HCT116 (cell line): ENCODE results near the gene CDH26. TPM values are rescaled to one million over a fixed set of nuclear protein-coding genes. Genes with fewer than 3 reads are reported as not detected.

Experiments used
- ATAC-seq: fragments of 200-7000 bp; cut with Tn5 transposase; 2 replicates; pipeline ENCODE4 v1.9.1; 2020; ENCODE audit warnings: mild to moderate bottlenecking, moderate library complexity
- BruUV-seq: library from RNA; stranded (reverse); fragments of 400-500 nt; replicated peaks from 2 replicates; lab custom pipeline; 2021; lab: Mats Ljungman, UMichigan
- CTCF ChIA-PET: fragments of 300-600 bp; sonication (Branson Sonifier 250); formaldehyde crosslinking; loops from one replicate; lab custom pipeline; 2021; ENCODE audit warnings: antibody characterized with exemption; lab: Charles Lee
- POLR2A ChIA-PET: fragments of 300-600, 350-600 bp; sonication (Branson Sonifier 250); formaldehyde crosslinking; loops from one replicate; lab custom pipeline; 2021; ENCODE audit warnings: antibody characterized with exemption; lab: Charles Lee
- RAD21 ChIA-PET, 2 experiments: fragments of 300-600 bp; sonication (Branson Sonifier 250); formaldehyde crosslinking; loops; one replicate each; lab custom pipeline; 2023; ENCODE audit warnings: low total read pairs in 2 of 2; ENCODE audit not compliant: uncharacterized antibody in 2 of 2, unreplicated experiment in 2 of 2, low non-redundant PET in 1 of 2; lab: Charles Lee
- DNase-seq: peaks from one replicate; pipeline ENCODE4 v3.0.0-alpha.2; 2010; ENCODE audit warnings: low read depth, low spot score
- H2AFZ ChIP-seq: fragments of 200-600 bp; shearing (Covaris generic), sonication (generic); 2 replicates; pipeline ENCODE4 v1.6.1; 2017; ENCODE audit warnings: low read depth, mixed run types, mixed read lengths, antibody characterized with exemption, low read length; ENCODE audit not compliant: poor library complexity, severe bottlenecking
- H3K27ac ChIP-seq: 2 replicates; pipeline ENCODE4 v1.5.1; 2012; ENCODE audit warnings: low read depth, low read length
- H3K27me3 ChIP-seq: fragments of 200-600 bp; sonication (generic); 2 replicates; pipeline ENCODE4 v1.6.1; 2016; ENCODE audit warnings: mixed run types, low read length, mixed read lengths; ENCODE audit not compliant: insufficient read depth
- H3K36me3 ChIP-seq, 2 experiments: fragments of 200-500 bp in 1 of 2; fragments of 200-600 bp in 1 of 2; sonication (Bioruptor generic) in 1 of 2; sonication (generic) in 1 of 2; 2 replicates each; pipeline versions ENCODE4 v1.5.1 to v1.6.1; 2014 to 2016; ENCODE audit warnings: low read length in 2 of 2, inconsistent platforms in 1 of 2, mixed read lengths in 1 of 2, mixed run types in 1 of 2; ENCODE audit not compliant: insufficient read depth in 2 of 2, control insufficient read depth in 1 of 2
- H3K4me1 ChIP-seq, 2 experiments: fragments of 200-600 bp in 1 of 2; sonication (generic) in 1 of 2; 2 replicates each; pipeline versions ENCODE4 v1.5.1 to v1.6.1; 2012 to 2017; ENCODE audit warnings: low read length in 2 of 2, inconsistent platforms in 1 of 2, mild to moderate bottlenecking in 1 of 2, mixed read lengths in 1 of 2, mixed run types in 1 of 2, moderate library complexity in 1 of 2; ENCODE audit not compliant: insufficient read depth in 2 of 2, control insufficient read depth in 1 of 2
- H3K4me2 ChIP-seq: fragments of 200-600 bp; sonication (generic); 2 replicates; pipeline ENCODE4 v1.6.1; 2017; ENCODE audit warnings: mixed run types, low read length, mixed read lengths
- H3K4me3 ChIP-seq, 2 experiments: fragments of 200-600 bp in 1 of 2; sonication (generic) in 1 of 2; replicated peaks in 1 of 2; 2 replicates each; pipeline ENCODE4 v1.5.1; 2011 to 2016; ENCODE audit warnings: low read length in 2 of 2, control low read depth in 1 of 2, low read depth in 1 of 2, mild to moderate bottlenecking in 1 of 2, mixed read lengths in 1 of 2, mixed run types in 1 of 2
- H3K79me2 ChIP-seq: fragments of 200-600 bp; sonication (generic); 2 replicates; pipeline ENCODE4 v1.6.1; 2017; ENCODE audit warnings: mild to moderate bottlenecking, mixed run types, low read length, moderate library complexity, mixed read lengths; ENCODE audit not compliant: insufficient read depth
- H3K9ac ChIP-seq: fragments of 200-600 bp; sonication (generic); 2 replicates; pipeline ENCODE4 v1.6.1; 2016; ENCODE audit warnings: low read length, mixed read lengths
- H3K9me2 ChIP-seq: fragments of 200-600 bp; sonication (generic), shearing (Covaris generic); 2 replicates; pipeline ENCODE4 v1.6.1; 2017; ENCODE audit warnings: mixed run types, mild to moderate bottlenecking, moderate library complexity; ENCODE audit not compliant: insufficient read depth
- H3K9me3 ChIP-seq, 2 experiments: fragments of 200-500 bp in 1 of 2; fragments of 200-600 bp in 1 of 2; sonication (Bioruptor generic) in 1 of 2; sonication (generic) in 1 of 2; 2 replicates each; pipeline ENCODE4 v1.6.1; 2014 to 2017; ENCODE audit warnings: low read length in 2 of 2, mixed read lengths in 2 of 2, inconsistent platforms in 1 of 2, low read depth in 1 of 2, mild to moderate bottlenecking in 1 of 2, mixed run types in 1 of 2, moderate library complexity in 1 of 2; ENCODE audit not compliant: control insufficient read depth in 1 of 2, insufficient read depth in 1 of 2
- H4K20me1 ChIP-seq: fragments of 200-600 bp; sonication (generic), shearing (Covaris generic); 2 replicates; pipeline ENCODE4 v1.6.1; 2017; ENCODE audit warnings: mixed run types, mild to moderate bottlenecking, moderate library complexity; ENCODE audit not compliant: insufficient read depth
- CBX3 ChIP-seq: IDR thresholded peaks from 2 replicates; pipeline ENCODE4 v1.6.1; 2012; ENCODE audit warnings: low read depth
- EGR1 ChIP-seq: IDR thresholded peaks from 2 replicates; pipeline ENCODE4 v1.6.1; 2012; ENCODE audit warnings: low read depth
- ELF1 ChIP-seq: IDR thresholded peaks from 2 replicates; pipeline ENCODE4 v1.6.1; 2012; ENCODE audit warnings: low read depth, borderline replicate concordance
- JUND ChIP-seq: IDR thresholded peaks from 2 replicates; pipeline ENCODE4 v1.6.1; 2012
- POLR2A ChIP-seq: IDR thresholded peaks from 2 replicates; pipeline ENCODE4 v1.7.0; 2011; ENCODE audit warnings: borderline replicate concordance; ENCODE audit not compliant: insufficient read depth, insufficient read length; ENCODE audit errors: extremely low read depth
- POLR2AphosphoS5 ChIP-seq: IDR thresholded peaks from 2 replicates; pipeline ENCODE4 v1.6.1; 2011; ENCODE audit warnings: mild to moderate bottlenecking, low read depth, low read length, moderate library complexity
- SIN3A ChIP-seq: IDR thresholded peaks from 2 replicates; pipeline ENCODE4 v1.6.1; 2012; ENCODE audit warnings: low read depth
- SP1 ChIP-seq: IDR thresholded peaks from 2 replicates; pipeline ENCODE4 v1.6.1; 2012; ENCODE audit warnings: low read depth
- SRF ChIP-seq: IDR thresholded peaks from 2 replicates; pipeline ENCODE4 v1.6.1; 2012; ENCODE audit warnings: low read depth
- ZBTB33 ChIP-seq: IDR thresholded peaks from 2 replicates; pipeline ENCODE4 v1.6.1; 2011; ENCODE audit warnings: mild to moderate bottlenecking, low read length, moderate library complexity; ENCODE audit not compliant: insufficient replicate concordance; ENCODE audit errors: extremely low read depth
- ZFX ChIP-seq: fragments of 450-650 bp; IDR thresholded peaks from 2 replicates; pipeline ENCODE4 v1.6.1; 2017
- ZNF274 ChIP-seq: fragments of 200-500 bp; sonication (Bioruptor generic); IDR thresholded peaks from 2 replicates; pipeline ENCODE4 v1.6.1; 2014; ENCODE audit warnings: mild to moderate bottlenecking, low read depth, low read length, inconsistent platforms
- intact Hi-C: fragments of 100-400 bp; cut with micrococcal nuclease; formaldehyde crosslinking; loops from 2 replicates; pipeline ENCODE4 v1.10.0; 2022
- total RNA-seq: library from RNA; stranded (reverse); gene quantifications from one replicate; pipeline ENCODE4 v1.2.1, GENCODE V29; 2021; ENCODE audit not compliant: unreplicated experiment
- TF ChIP-seq, protein P1 (sequence below), 3 experiments: fragments of 200-600 bp in 1 of 3; sonication (generic) in 1 of 3; IDR thresholded peaks in 2 of 3; conservative IDR thresholded peaks in 1 of 3; 2 replicates each; pipeline ENCODE4 v1.5.1; 2012 to 2017; ENCODE audit warnings: low read depth in 2 of 3, low read length in 2 of 3, antibody characterized with exemption in 1 of 3, borderline replicate concordance in 1 of 3, control low read depth in 1 of 3, mild to moderate bottlenecking in 1 of 3, mixed read lengths in 1 of 3, mixed run types in 1 of 3, moderate library complexity in 1 of 3; ENCODE audit not compliant: insufficient read depth in 1 of 3
- TF ChIP-seq, protein P2 (sequence below): IDR thresholded peaks from 2 replicates; pipeline ENCODE4 v1.6.1; 2012; ENCODE audit warnings: low read depth
- TF ChIP-seq, protein P3 (sequence below): IDR thresholded peaks from 2 replicates; pipeline ENCODE4 v1.6.1; 2012

CDH26 gene
- total RNA-seq, 1 experiment from 2014 or later, result 0.34 TPM

DNA sequence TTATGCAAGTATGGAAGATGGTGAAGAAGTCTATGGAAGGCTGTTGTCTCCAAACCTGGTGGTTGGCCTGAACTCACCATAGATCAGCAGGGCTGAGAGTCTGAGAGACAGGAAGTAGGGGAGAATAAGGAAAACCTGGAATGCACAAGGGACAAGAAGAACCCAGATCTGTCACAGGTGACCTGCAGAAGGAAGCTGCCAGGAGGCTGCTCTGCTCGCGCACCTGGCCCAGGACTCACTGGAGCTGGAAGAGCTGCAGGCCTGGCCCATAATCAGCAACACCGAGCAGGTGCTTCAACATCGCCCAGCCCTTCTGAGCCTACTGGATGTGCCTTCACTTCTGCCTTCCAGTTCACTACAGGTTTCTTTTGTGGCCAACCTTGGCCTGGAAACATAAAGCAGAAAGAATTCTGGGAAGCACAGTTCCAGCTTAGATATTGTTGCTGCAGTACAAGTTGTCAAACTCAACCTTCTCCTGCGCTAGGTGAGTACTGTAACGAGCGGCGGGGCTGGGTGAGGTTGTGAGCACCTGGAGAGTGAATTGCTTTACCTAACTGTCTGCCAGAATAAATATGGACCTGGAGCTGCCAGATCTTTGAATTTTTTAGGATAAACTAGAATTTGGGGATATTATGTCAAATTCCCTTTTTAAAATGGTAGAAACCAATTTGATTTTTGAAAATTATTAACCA, 82.4 kb downstream of the CDH26 start:
- no peak for DNase-seq
- no peak overlapping the region for H3K27ac ChIP-seq
- no peaks in the 10 kb centered on the region for H4K20me1 ChIP-seq
- H3K79me2 ChIP-seq, result no peaks in the 10 kb centered on the region
- ChIA-PET POLR2A (no interaction called here), RAD21 (no interaction called here), CTCF (interaction anchor here (1.5 kb wide), 1 partner anchor 9 kb away, joined by 4 read pairs; no protein-coding TSS in a partner anchor)
- TF ChIP-seq ZNF274 (no peak), ZBTB33 (no peak), EGR1 (no peak), SIN3A (no peak), SP1 (no peak), ZFX (no peak), POLR2AphosphoS5 (no peak), JUND (no peak), CBX3 (no peak), ELF1 (no peak), SRF (no peak), POLR2A (no peak)
- TF ChIP-seq, protein P1, sequence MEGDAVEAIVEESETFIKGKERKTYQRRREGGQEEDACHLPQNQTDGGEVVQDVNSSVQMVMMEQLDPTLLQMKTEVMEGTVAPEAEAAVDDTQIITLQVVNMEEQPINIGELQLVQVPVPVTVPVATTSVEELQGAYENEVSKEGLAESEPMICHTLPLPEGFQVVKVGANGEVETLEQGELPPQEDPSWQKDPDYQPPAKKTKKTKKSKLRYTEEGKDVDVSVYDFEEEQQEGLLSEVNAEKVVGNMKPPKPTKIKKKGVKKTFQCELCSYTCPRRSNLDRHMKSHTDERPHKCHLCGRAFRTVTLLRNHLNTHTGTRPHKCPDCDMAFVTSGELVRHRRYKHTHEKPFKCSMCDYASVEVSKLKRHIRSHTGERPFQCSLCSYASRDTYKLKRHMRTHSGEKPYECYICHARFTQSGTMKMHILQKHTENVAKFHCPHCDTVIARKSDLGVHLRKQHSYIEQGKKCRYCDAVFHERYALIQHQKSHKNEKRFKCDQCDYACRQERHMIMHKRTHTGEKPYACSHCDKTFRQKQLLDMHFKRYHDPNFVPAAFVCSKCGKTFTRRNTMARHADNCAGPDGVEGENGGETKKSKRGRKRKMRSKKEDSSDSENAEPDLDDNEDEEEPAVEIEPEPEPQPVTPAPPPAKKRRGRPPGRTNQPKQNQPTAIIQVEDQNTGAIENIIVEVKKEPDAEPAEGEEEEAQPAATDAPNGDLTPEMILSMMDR (IDR thresholded peaks at IDR 0.05 in 2 of 3, conservative IDR thresholded peaks at IDR 0.05 in 1 of 3; ENCODE audit: borderline replicate concordance in 1 of 3, insufficient read depth in 1 of 3, low read depth in 2 of 3, low read length in 2 of 3), result no peak
- TF ChIP-seq, protein P2, sequence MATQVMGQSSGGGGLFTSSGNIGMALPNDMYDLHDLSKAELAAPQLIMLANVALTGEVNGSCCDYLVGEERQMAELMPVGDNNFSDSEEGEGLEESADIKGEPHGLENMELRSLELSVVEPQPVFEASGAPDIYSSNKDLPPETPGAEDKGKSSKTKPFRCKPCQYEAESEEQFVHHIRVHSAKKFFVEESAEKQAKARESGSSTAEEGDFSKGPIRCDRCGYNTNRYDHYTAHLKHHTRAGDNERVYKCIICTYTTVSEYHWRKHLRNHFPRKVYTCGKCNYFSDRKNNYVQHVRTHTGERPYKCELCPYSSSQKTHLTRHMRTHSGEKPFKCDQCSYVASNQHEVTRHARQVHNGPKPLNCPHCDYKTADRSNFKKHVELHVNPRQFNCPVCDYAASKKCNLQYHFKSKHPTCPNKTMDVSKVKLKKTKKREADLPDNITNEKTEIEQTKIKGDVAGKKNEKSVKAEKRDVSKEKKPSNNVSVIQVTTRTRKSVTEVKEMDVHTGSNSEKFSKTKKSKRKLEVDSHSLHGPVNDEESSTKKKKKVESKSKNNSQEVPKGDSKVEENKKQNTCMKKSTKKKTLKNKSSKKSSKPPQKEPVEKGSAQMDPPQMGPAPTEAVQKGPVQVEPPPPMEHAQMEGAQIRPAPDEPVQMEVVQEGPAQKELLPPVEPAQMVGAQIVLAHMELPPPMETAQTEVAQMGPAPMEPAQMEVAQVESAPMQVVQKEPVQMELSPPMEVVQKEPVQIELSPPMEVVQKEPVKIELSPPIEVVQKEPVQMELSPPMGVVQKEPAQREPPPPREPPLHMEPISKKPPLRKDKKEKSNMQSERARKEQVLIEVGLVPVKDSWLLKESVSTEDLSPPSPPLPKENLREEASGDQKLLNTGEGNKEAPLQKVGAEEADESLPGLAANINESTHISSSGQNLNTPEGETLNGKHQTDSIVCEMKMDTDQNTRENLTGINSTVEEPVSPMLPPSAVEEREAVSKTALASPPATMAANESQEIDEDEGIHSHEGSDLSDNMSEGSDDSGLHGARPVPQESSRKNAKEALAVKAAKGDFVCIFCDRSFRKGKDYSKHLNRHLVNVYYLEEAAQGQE, result no peak
- TF ChIP-seq, protein P3, sequence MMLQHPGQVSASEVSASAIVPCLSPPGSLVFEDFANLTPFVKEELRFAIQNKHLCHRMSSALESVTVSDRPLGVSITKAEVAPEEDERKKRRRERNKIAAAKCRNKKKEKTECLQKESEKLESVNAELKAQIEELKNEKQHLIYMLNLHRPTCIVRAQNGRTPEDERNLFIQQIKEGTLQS, result no peak
- intact Hi-C loops, result no loop called here
- H3K27me3 ChIP-seq, result no peaks in the 10 kb centered on the region
- no peak overlapping the region for H3K4me3 ChIP-seq
- H3K9me2 ChIP-seq, result no peaks in the 10 kb centered on the region
- H3K4me2 ChIP-seq, result no peak overlapping the region
- BruUV-seq, result no TSS peak
- H3K9me3 ChIP-seq, result no peaks in the 10 kb centered on the region
- no peak for ATAC-seq
- no peaks in the 10 kb centered on the region for H3K36me3 ChIP-seq
- peaks cover 0 to 18% of the 10 kb centered on the region in 2 experiments; a peak in 3 of 4 replicates for H3K4me1 ChIP-seq
- no peak overlapping the region for H2AFZ ChIP-seq
- H3K9ac ChIP-seq, result no peak overlapping the region
